CD4-positive, alpha-beta T cell treated with Interleukin-15 for 4 hours (primary cell): ENCODE data around the gene PIK3CB.
"Not testable (repeated sequence)": the region's sequence is repeated elsewhere in the genome, so short reads cannot be mapped to it uniquely, and the experiment has no call there.

Experiments used
- DNase-seq: peaks from one replicate; pipeline ENCODE4 v3.0.0-alpha.2; 2020; ENCODE audit warnings: low spot score

Gene PIK3CB

GRCh38 chr3:138680974-138681373, 153.8 kb downstream of the PIK3CB start:
- not testable (repeated sequence) for DNase-seq

DNA sequence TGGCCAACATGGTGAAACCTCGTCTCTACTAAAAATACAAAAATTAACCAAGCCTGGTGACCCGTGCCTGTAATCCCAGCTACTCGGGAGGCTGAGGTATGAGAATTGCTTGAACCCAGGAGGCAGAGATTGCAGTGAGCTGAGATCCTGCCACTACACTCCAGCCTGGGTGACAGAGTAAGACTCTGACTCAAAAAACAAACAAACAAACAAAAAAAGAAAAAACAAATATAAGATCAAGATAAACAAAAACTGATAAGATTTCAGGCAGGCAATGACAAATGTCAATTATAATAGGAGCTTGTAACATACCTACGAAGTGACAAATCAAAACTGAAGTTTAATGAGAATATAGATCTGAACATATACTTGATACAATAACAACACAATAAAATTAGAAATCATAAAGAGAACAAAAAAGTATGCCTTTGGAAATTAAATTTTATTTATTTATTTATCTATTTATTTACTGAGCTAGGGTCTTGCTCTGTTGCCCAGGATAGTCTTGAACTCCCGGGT, 155.8 kb downstream of the PIK3CB start:
- DNase-seq: no peak

DNA sequence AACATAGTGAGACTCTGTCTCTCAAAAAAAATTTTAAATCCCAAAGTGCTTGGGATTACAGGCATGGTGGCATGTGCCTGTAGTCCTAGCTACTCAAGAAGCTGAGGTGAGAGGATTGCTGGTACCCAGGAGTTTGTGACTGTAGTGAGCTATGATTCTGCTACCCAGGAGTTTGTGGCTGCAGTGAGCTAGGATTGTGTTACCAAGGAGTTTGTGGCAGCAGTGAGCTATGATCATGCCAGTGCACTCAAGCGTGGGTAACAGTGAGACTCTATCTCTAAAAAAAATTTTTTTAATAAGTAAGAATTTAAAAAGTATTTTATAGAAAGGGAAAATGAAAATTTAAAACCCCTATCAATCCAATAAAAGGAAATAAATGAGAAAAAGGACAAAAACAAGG, 156.6 kb downstream of the PIK3CB start:
- no peak for DNase-seq

DNA sequence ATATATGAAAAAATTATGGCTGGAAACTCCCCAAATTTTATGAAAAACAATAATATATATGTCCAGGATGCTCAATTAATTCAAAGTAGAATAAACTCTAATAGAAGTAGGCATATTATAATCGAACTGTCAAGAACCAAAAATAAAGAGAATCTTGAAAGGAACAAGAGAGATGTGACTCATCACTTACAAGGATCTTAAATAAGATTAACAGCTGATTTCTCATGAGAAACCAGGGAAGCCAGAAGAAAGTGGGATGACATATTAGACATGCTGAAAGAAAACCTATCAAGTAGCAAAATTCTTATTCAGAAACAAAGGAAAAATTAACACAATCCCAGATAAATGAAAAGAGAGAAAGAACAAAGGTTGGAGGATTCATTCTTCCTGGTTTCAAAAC, 159.3 kb downstream of the PIK3CB start:
- DNase-seq: no peak

- no peak for DNase-seq
Measured at GRCh38 chr3:138673641-138674530, 160.8 kb downstream of the PIK3CB start.

GRCh38 chr3:138670407-138670806, 164.3 kb downstream of the PIK3CB start:
- DNase-seq: no peak

DNA sequence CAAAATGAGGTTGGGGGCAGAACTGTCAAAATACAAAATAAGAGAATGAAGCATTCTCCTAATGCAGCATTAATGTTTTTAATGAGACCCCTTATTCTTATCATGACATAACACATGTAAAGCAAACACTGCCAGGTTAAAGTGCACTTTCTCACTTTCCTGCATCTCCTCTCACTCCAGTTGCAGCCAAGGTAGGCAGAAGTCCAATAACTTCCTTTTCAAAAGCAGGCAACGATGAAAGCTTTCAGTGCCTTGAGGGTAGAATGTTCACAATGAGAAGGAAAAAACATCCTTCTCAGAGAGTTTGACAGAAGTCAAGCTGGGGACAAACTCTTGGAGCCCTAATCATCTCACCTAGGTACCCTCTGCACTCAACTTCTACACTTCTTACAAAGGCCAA, 166.6 kb downstream of the PIK3CB start:
- no peak for DNase-seq

GRCh38 chr3:138657508-138657907, 177.2 kb downstream of the PIK3CB start:
- DNase-seq: no peak

GRCh38 chr3:138653567-138653966, 181.2 kb downstream of the PIK3CB start:
- no peak for DNase-seq

DNA sequence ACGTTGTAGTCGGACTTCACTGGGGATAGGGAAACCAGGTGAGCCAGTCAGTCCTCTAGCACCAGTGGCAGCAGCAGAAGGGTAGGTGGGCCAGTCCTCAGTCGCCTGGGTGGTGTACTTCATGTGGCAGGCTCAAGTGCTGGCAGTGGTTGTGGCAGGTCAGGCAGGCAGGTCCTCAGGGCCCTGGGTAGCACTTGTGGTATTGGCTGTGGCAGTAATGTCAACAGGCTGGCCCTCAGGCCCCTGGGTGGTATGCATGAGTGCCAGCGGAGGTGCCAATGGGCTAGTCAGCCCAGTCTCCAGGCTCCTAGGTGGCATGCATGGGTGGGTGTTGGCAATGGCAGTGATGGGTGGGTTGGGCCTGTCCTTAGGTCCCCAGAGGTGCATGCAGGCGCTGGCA, 185.6 kb downstream of the PIK3CB start:
- DNase-seq: no peak

DNA sequence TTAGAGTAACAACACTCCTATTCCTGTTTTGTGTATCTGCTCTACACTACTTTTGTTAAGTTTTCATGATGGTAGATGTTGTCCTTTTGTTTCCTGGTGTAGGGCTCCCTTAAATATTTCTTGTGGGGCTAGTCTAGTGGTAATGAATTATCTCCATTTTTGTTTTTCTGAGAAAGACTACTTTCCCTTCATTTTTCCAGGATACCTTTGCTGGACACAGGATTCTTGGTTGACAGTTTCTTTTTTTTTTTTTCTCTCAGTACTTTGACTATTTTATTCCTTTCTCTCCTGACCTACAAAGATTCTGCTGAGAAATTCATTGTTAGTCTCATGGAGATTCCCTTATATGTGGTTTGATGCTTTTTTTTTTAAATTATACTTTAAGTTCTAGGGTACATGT, 188.2 kb downstream of the PIK3CB start:
- no peak for DNase-seq

- no peak for DNase-seq
Measured at GRCh38 chr3:138646008-138646407, 188.7 kb downstream of the PIK3CB start.

GRCh38 chr3:138642927-138643253, 191.8 kb downstream of the PIK3CB start:
- DNase-seq: no peak

GRCh38 chr3:138642226-138642926, 192.4 kb downstream of the PIK3CB start:
- no peak for DNase-seq

DNA sequence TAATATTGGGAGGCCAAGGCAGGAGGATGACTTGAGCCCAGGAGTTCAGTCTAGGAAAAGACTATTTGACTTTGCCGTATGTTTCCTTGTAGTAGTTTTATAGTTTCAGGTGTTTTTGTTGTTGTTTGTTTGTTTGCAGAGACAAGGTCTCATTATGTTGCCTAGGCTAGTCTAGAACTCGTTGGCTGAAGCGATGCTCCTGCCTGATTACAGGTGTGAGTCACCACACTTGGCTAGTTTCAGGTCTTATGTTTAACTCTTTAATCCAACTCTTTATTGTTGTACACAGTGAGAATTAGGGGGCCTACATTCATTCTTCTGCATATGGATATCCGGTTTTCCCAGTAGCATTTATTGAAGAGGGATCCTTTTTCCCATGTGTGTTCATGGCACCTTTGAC, 194.2 kb downstream of the PIK3CB start:
- no peak for DNase-seq

- DNase-seq: no peak
Measured at GRCh38 chr3:138638641-138639040, 196.1 kb downstream of the PIK3CB start.

- DNase-seq: no peak
Measured at GRCh38 chr3:138629526-138629925, 205.2 kb downstream of the PIK3CB start.

GRCh38 chr3:138625707-138626365, 208.9 kb downstream of the PIK3CB start:
- DNase-seq: no peak

DNA sequence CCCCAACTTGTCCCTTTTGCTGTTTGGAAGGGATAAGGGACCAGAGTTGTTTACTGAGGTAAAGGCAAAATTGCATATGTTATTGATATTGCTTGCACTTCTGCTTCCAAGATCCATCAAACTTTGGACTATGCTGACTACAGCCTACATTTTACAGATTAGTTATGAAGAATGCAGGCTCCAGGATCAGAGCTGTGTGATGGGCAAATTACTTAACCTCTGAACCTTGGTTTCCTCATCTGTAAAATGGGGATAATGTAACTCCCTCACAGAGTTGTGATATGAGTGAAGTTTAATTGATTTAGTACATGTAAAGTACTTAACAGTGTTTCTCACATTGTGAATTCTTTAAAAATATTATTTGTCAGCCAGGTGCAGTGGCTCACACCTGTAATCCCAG, 210.2 kb downstream of the PIK3CB start:
- DNase-seq: no peak

DNA sequence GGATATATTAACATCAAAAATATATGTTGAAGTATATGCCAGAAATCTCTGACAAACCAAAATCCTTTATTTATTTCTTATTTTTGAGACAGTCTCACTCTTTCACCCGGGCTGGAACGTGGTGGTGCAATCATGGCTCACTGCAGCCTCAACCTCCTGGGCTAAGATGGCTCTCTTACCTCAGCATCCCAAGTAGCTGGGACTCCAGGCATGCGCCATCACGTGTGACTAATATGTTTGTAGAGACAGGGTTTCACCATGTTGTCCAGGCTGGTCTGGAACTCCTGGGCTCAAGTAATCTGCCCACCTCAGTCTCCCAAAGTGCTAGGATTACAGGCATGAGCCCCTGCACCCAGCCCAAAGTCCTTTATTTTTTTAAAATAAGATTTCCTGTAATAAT, 214.3 kb downstream of the PIK3CB start:
- DNase-seq: no peak

GRCh38 chr3:138615462-138615861, 219.3 kb downstream of the PIK3CB start:
- DNase-seq: no peak

DNA sequence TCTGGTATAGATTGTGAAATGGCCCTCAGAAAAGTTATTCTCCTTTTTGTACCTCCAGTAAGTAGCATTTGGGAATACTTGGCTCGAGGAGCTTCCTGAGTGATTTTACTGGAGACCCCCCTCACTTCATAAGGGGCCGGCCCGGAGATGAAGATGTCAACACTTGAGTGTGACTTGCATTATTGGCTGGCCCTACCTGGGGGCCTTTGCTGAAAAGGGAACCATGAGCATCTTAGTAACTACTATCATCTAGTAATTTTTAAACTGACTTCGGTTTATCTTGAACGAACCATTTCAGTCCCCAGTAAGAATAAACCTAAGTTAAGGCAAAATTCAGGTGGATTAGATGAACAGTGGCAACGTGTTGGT, 224.8 kb downstream of the PIK3CB start:
- DNase-seq: no peak
